A549 treated with dexamethasone at 1 μM for 4 hours (cell line): ENCODE measurements around the gene CARM1. TPM values are rescaled to one million over a fixed set of nuclear protein-coding genes. Genes with fewer than 3 reads are reported as not detected.

Experiments
- total RNA-seq: library from RNA; stranded (reverse); fragments of 200-300 nt; extraction: Qiagen RNA extraction; gene quantifications from 5 replicates; pipeline ENCODE4 v1.2.3, GENCODE V29; 2022

The CARM1 gene
- 36.7 to 54.6 TPM (median 52.1 TPM) in 5 replicates for total RNA-seq

DNA sequence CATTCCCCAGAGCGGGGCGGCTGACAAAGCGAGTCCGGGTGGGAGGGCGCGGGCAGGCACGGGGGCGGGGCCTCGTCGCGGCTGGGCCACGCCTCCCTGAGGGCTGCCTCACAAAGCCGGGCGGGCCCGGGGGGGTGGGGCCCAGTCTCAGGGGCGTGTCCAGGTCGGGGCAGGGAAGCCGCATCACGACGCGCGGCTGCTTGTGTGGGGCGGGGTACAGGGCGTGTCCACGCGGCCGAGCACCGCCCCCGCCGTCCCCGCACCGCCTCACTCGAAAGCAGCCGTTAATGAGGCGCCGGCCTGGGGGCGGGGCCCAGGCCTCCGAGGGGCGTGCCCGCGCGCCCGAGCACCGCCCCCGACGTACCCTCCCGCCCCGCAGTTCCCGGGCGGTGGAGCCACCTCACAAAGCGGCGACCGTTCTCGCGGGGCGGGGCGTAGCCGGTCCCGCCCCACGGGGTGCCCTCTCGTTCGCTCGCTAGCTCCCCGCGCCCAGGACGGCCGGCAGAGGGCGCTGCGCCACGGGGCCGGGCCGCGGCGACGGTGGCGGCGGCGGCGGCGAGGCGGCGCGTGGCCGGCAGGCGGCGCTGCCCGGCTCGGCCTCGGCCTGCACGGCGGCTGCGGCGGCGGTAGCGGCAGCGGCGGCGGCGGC is at the start of gene CARM1:
Gene CARM1 (plus strand): TSS at position 599 of the 649 bp plus-strand sequence. CDS start 150 bp downstream, outside the sequence.

DNA sequence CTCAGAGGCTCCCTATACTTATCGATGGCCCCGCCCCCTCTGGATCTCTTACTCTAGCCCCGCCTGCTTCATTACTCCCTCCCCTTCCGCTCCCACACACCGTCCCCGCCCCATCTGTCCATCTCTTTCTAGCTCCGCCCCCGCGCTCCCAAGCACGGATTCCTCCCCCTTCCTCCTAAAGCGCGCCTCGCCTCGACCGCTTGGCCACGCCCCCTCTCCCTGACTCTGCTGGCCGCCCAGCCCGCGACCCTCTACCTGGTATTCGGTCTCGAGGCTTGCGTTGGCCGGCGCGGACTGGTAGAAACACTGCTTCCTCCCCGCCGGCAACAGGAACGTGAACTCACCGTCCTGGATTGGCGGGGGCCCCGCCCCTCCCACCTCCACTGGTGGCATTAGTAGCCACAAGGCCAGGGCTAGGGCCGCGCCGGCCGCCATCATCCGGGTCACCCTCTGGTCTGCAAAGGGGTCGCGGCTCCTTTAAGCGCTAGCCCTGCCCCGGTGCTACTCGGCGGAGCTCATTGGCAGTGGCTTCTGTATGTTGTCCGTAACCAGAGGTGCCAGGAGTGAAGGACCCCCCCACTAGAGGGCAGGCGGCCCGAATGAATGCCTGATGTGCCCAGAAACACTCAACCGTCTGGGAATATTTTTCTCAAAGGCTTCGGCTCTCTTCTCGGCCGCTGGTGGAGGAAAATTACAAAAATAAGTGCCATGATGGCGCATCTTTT is 35.4 kb upstream of the CARM1 start, which contains the start of gene TMED1:
Gene TMED1 (minus strand): TSS at position 459 of the 725 bp plus-strand sequence. CDS start 21 bp downstream, at position 438.

DNA sequence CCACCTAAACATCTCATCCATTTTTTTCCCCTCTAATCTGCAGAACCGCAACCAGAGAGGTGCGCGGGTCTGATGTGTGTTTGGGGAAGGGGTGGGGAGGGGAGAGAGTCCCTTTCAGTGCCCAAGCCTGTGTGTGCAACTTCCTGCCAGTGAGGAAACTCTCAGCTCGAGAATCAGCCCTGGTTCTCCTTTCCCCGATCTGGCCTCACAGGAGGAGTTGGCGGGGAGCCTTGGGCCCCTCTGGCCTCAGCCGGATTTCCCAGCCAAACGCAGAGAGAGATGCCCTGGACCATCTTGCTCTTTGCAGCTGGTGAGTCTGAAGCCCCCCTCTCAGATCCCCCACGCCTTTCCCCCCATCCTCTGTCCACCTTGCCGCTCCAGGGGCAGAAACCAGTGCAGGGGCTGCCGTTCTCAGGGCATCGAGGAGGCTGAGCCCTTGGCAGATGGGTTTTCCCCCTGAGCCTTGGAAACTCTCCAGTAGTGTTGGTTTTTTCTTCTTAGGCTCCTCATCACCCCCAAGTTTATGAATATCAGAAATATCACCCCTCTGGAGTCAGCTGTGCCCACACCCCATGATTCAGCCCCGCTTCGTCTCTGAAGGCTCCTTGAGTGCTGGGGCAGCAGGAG is 23.0 kb upstream of the CARM1 start, which contains the start of gene C19orf38:
Gene C19orf38 (plus strand): TSS at position 186 of the 627 bp plus-strand sequence. CDS start 94 bp downstream, at position 280.

GRCh38 chr19:10928563-10929401 is 57.4 kb downstream of the CARM1 start, which contains the start of the genes TIMM29 and YIPF2:
Gene TIMM29, plus strand, starts transcription at chr19:10928811. Its CDS starts 12 bp downstream, at chr19:10928823.
Gene YIPF2, minus strand, starts transcription at chr19:10928639. Its CDS starts 229 bp downstream, at chr19:10928410.

GRCh38 chr19:10960314-10961072 is 89.1 kb downstream of the CARM1 start, which contains the start of gene SMARCA4:
Gene SMARCA4, plus strand, starts transcription at chr19:10961030. Its CDS starts 23,122 bp downstream, at chr19:10984152.

Other genes starting within 250 kb of the CARM1 start
- 6.8 to 9.8 TPM (median 8.8 TPM) in 5 replicates for gene SLC44A2, start 246.0 kb upstream of the CARM1 start, total RNA-seq
- 132 to 191 TPM (median 177 TPM) in 5 replicates for gene ILF3, start 217.2 kb upstream of the CARM1 start, total RNA-seq
- gene QTRT1, start 170.1 kb upstream of the CARM1 start, total RNA-seq = 25.9 to 31.2 TPM (median 30.5 TPM) in 5 replicates
- 42.4 to 60.9 TPM (median 58.5 TPM) in 5 replicates for gene DNM2, start 153.5 kb upstream of the CARM1 start, total RNA-seq
- gene TMED1, start 35.3 kb upstream of the CARM1 start, total RNA-seq = 23.3 to 25.0 TPM (median 23.7 TPM) in 5 replicates
- 0.07 to 0.18 TPM (median 0.14 TPM) in 4 of 5 replicates, not detected in the other for gene C19orf38, start 23.1 kb upstream of the CARM1 start, total RNA-seq
- 13.3 to 23.3 TPM (median 20.9 TPM) in 5 replicates for gene YIPF2, start 57.1 kb downstream of the CARM1 start, total RNA-seq
- 13.3 to 17.4 TPM (median 15.2 TPM) in 5 replicates for gene TIMM29, start 57.3 kb downstream of the CARM1 start, total RNA-seq
- 7.3 to 9.8 TPM (median 8.9 TPM) in 5 replicates for gene SMARCA4, start 89.5 kb downstream of the CARM1 start, total RNA-seq
- gene LDLR, start 217.9 kb downstream of the CARM1 start, total RNA-seq = 19.5 to 28.1 TPM (median 26.0 TPM) in 5 replicates